Mesenchymal stem cell (in vitro differentiated cells and primary cell): Measurements from ENCODE around the gene GSG1.

Source experiments
- DNase-seq: peaks from one replicate; pipeline ENCODE4 v3.0.0-alpha.2; 2013
- H2AFZ ChIP-seq: one replicate; pipeline ENCODE4 v1.6.1; 2013; ENCODE audit warnings: low read depth, mild to moderate bottlenecking, control low read depth, inconsistent platforms, low read length, moderate library complexity
- H2AK5ac ChIP-seq: 2 replicates; pipeline ENCODE4 v1.6.1; 2013; ENCODE audit warnings: low read length, moderate library complexity, mild to moderate bottlenecking, inconsistent platforms; ENCODE audit not compliant: severe bottlenecking
- H2BK120ac ChIP-seq: one replicate; pipeline ENCODE4 v1.6.1; 2013; ENCODE audit warnings: low read depth, mild to moderate bottlenecking, inconsistent platforms, low read length, moderate library complexity
- H2BK12ac ChIP-seq, 2 experiments: one replicate each; pipeline ENCODE4 v1.6.1; 2013; ENCODE audit warnings: inconsistent platforms in 2 of 2, low read length in 2 of 2, mild to moderate bottlenecking in 2 of 2, moderate library complexity in 2 of 2, control low read depth in 1 of 2
- H2BK15ac ChIP-seq: one replicate; pipeline ENCODE4 v1.6.1; 2013; ENCODE audit warnings: mild to moderate bottlenecking, low read depth, inconsistent platforms; ENCODE audit not compliant: poor library complexity, severe bottlenecking
- H2BK5ac ChIP-seq: 2 replicates; pipeline ENCODE4 v1.6.1; 2013; ENCODE audit warnings: low read depth, mild to moderate bottlenecking, low read length, control low read depth, inconsistent platforms; ENCODE audit not compliant: poor library complexity, severe bottlenecking
- H3K14ac ChIP-seq, 2 experiments: one replicate each; pipeline ENCODE4 v1.6.1; 2013; ENCODE audit warnings: inconsistent platforms in 2 of 2, low read length in 2 of 2, control low read depth in 1 of 2, mild to moderate bottlenecking in 1 of 2, moderate library complexity in 1 of 2
- H3K18ac ChIP-seq, 2 experiments: one replicate each; pipeline ENCODE4 v1.6.1; 2013; ENCODE audit warnings: inconsistent platforms in 2 of 2, low read length in 2 of 2, control low read depth in 1 of 2, low read depth in 1 of 2, mild to moderate bottlenecking in 1 of 2
- H3K23ac ChIP-seq, 2 experiments: one replicate each; pipeline ENCODE4 v1.6.1; 2013; ENCODE audit warnings: inconsistent platforms in 2 of 2, low read length in 2 of 2, mild to moderate bottlenecking in 2 of 2, moderate library complexity in 2 of 2, control low read depth in 1 of 2
- H3K27ac ChIP-seq: 2 replicates; pipeline ENCODE4 v1.5.1; 2013; ENCODE audit warnings: mild to moderate bottlenecking, moderate library complexity, low read length, control low read depth, inconsistent platforms; ENCODE audit not compliant: poor library complexity, severe bottlenecking
- H3K27me3 ChIP-seq, 2 experiments: 2 replicates each; pipeline versions ENCODE4 v1.6.1 to v1.7.0; 2013; ENCODE audit warnings: low read length in 2 of 2, mild to moderate bottlenecking in 2 of 2, moderate library complexity in 2 of 2, control low read depth in 1 of 2, inconsistent platforms in 1 of 2; ENCODE audit not compliant: control insufficient read depth in 1 of 2, insufficient read depth in 1 of 2
- H3K36me3 ChIP-seq, 2 experiments: 2 replicates each; pipeline versions ENCODE4 v1.6.1 to v1.7.0; 2013; ENCODE audit warnings: low read length in 2 of 2, control low read depth in 1 of 2, inconsistent platforms in 1 of 2, low read depth in 1 of 2, mild to moderate bottlenecking in 1 of 2; ENCODE audit not compliant: insufficient read depth in 2 of 2, control insufficient read depth in 1 of 2
- H3K4ac ChIP-seq, 2 experiments: one replicate each; pipeline ENCODE4 v1.6.1; 2013; ENCODE audit warnings: inconsistent platforms in 2 of 2, low read length in 2 of 2, mild to moderate bottlenecking in 2 of 2, moderate library complexity in 2 of 2, control low read depth in 1 of 2, low read depth in 1 of 2
- H3K4me1 ChIP-seq: 2 replicates; pipeline ENCODE4 v1.6.1; 2013; ENCODE audit warnings: low read depth, low read length, control low read depth; ENCODE audit not compliant: control insufficient read depth, insufficient read depth
- H3K4me2 ChIP-seq: 2 replicates; pipeline ENCODE4 v1.6.1; 2013; ENCODE audit warnings: low read length, mild to moderate bottlenecking, inconsistent platforms; ENCODE audit not compliant: poor library complexity, severe bottlenecking
- H3K4me3 ChIP-seq, 2 experiments: 2 replicates each; pipeline versions ENCODE4 v1.5.1 to v1.7.0; 2013; ENCODE audit warnings: low read length in 2 of 2, mild to moderate bottlenecking in 2 of 2, control low read depth in 1 of 2, low read depth in 1 of 2; ENCODE audit not compliant: insufficient read depth in 1 of 2
- H3K79me1 ChIP-seq: replicated peaks from 2 replicates; pipeline ENCODE4 v1.6.1; 2013; ENCODE audit warnings: mild to moderate bottlenecking, control low read depth, low read length, inconsistent platforms; ENCODE audit not compliant: poor library complexity, severe bottlenecking
- H3K9ac ChIP-seq: 2 replicates; pipeline ENCODE4 v1.7.0; 2013; ENCODE audit warnings: mild to moderate bottlenecking, low read length, moderate library complexity
- H3K9me3 ChIP-seq: 2 replicates; pipeline ENCODE4 v1.7.0; 2013; ENCODE audit warnings: mild to moderate bottlenecking, low read length; ENCODE audit not compliant: control insufficient read depth
- H4K8ac ChIP-seq: one replicate; pipeline ENCODE4 v1.6.1; 2013; ENCODE audit warnings: inconsistent platforms, mild to moderate bottlenecking, low read length, moderate library complexity
- H4K91ac ChIP-seq: one replicate; pipeline ENCODE4 v1.6.1; 2013; ENCODE audit warnings: mild to moderate bottlenecking, low read length, inconsistent platforms
- WGBS: methylation state at CpG from one replicate; pipeline ENCODE4 v1.1.7; 2013; ENCODE audit warnings: mixed read lengths; 5-methylcytosine and 5-hydroxymethylcytosine counted together

Gene GSG1

DNA sequence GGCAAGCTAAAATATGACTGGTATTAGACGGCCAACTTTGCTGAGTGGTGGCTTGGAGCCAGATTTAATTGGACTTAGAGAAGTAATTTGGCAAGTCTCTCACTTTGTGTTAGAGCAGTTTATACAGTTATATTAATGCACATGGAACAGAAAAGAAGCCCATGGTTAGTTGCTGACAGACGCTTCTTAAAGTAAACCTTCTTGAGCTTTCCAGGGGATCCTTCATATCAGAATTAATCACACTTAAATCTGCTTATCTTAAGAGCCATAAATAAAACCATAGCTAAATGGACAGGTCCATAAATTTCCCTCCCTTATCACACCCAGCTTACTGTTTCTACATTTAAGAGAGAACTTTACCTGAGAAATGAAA is 9.6 kb downstream of the GSG1 start:
- H3K79me1 ChIP-seq, result no peaks in the 10 kb centered on the region
- H3K4me2 ChIP-seq, result no peak overlapping the region
- 30% methylated on average over 2 of the region's 2 CpGs for WGBS
- peak overlapping the region; percentile 40 to 81 for H3K18ac ChIP-seq
- peak overlapping the region; percentile 60 for H3K9ac ChIP-seq
- no peaks in the 10 kb centered on the region for H3K36me3 ChIP-seq
- DNase-seq, result no peak
- H3K4ac ChIP-seq, result no peak overlapping the region
- H3K23ac ChIP-seq, result no peak overlapping the region
- H2BK12ac ChIP-seq, result no peak overlapping the region
- peak overlapping the region; percentile 95 for H2AK5ac ChIP-seq
- peak overlapping the region; percentile 67 for H3K27ac ChIP-seq
- no peak overlapping the region for H2BK15ac ChIP-seq
- no peak overlapping the region for H4K8ac ChIP-seq
- H3K4me3 ChIP-seq, result peak overlapping the region in 1 of 2 experiments; percentile 49
- no peak overlapping the region for H2BK5ac ChIP-seq
- H3K9me3 ChIP-seq, result no peaks in the 10 kb centered on the region
- H2BK120ac ChIP-seq, result no peak overlapping the region
- H4K91ac ChIP-seq, result no peak overlapping the region
- no peaks in the 10 kb centered on the region for H3K27me3 ChIP-seq
- H2AFZ ChIP-seq, result no peak overlapping the region
- H3K4me1 ChIP-seq, result peaks cover 12% of the 10 kb centered on the region
- H3K14ac ChIP-seq, result no peak overlapping the region

- Histone ChIP-seq H2BK12ac (peak overlapping the region; percentile 9 to 75), H3K4me1 (peaks cover 12% of the 10 kb centered on the region), H3K14ac (peak overlapping the region in 1 of 2 experiments; percentile 93), H3K4me2 (no peak overlapping the region), H2AFZ (peak overlapping the region; percentile 24), H3K9me3 (no peaks in the 10 kb centered on the region), H3K27ac (peak overlapping the region; percentile 67), H4K8ac (no peak overlapping the region), H2BK5ac (peak overlapping the region; percentile 39), H3K4me3 (peak overlapping the region in 1 of 2 experiments; percentile 49), H3K36me3 (no peaks in the 10 kb centered on the region), H4K91ac (peak overlapping the region; percentile 55), H3K18ac (peak overlapping the region; percentile 40 to 81), H2AK5ac (peak overlapping the region; percentile 95), H3K23ac (no peak overlapping the region), H2BK15ac (no peak overlapping the region), H3K27me3 (no peaks in the 10 kb centered on the region), H3K79me1 (no peaks in the 10 kb centered on the region), H2BK120ac (no peak overlapping the region), H3K9ac (peak overlapping the region; percentile 60), H3K4ac (peak overlapping the region; percentile 57 to 69)
- WGBS, result 79% methylated on average over 7 of the region's 7 CpGs
- DNase-seq, result no peak
Measured at GRCh38 chr12:13093191-13093847, 10.1 kb downstream of the GSG1 start.

GRCh38 chr12:13091832-13092231 is 11.6 kb downstream of the GSG1 start:
- H3K4me3 ChIP-seq, result no peak overlapping the region
- peaks cover 12% of the 10 kb centered on the region for H3K4me1 ChIP-seq
- H3K27me3 ChIP-seq, result no peaks in the 10 kb centered on the region
- no peak overlapping the region for H2BK12ac ChIP-seq
- H2AFZ ChIP-seq, result no peak overlapping the region
- no peak overlapping the region for H3K18ac ChIP-seq
- no peak overlapping the region for H3K9ac ChIP-seq
- no peaks in the 10 kb centered on the region for H3K79me1 ChIP-seq
- H3K23ac ChIP-seq, result no peak overlapping the region
- WGBS, result 88% methylated on average over 6 of the region's 6 CpGs
- H4K8ac ChIP-seq, result no peak overlapping the region
- no peak for DNase-seq
- H3K14ac ChIP-seq, result no peak overlapping the region
- H2BK15ac ChIP-seq, result no peak overlapping the region
- no peak overlapping the region for H3K4me2 ChIP-seq
- H4K91ac ChIP-seq, result no peak overlapping the region
- H3K9me3 ChIP-seq, result no peaks in the 10 kb centered on the region
- no peaks in the 10 kb centered on the region for H3K36me3 ChIP-seq
- H3K27ac ChIP-seq, result no peak overlapping the region
- no peak overlapping the region for H2BK120ac ChIP-seq
- peak overlapping the region; percentile 9 for H2AK5ac ChIP-seq
- no peak overlapping the region for H2BK5ac ChIP-seq
- no peak overlapping the region for H3K4ac ChIP-seq

GRCh38 chr12:13090054-13090453 is 13.4 kb downstream of the GSG1 start:
- no peak for DNase-seq
- no peak overlapping the region for H3K23ac ChIP-seq
- H2AFZ ChIP-seq, result no peak overlapping the region
- 100% methylated on average over 3 of the region's 4 CpGs for WGBS
- H3K9ac ChIP-seq, result no peak overlapping the region
- H4K91ac ChIP-seq, result no peak overlapping the region
- H3K4me2 ChIP-seq, result no peak overlapping the region
- H2BK120ac ChIP-seq, result no peak overlapping the region
- no peaks in the 10 kb centered on the region for H3K9me3 ChIP-seq
- peaks cover 9% of the 10 kb centered on the region for H3K4me1 ChIP-seq
- H2BK12ac ChIP-seq, result no peak overlapping the region
- no peak overlapping the region for H4K8ac ChIP-seq
- H3K36me3 ChIP-seq, result peaks cover 0 to 4% of the 10 kb centered on the region in 2 experiments
- no peak overlapping the region for H3K4me3 ChIP-seq
- H3K27ac ChIP-seq, result no peak overlapping the region
- no peaks in the 10 kb centered on the region for H3K27me3 ChIP-seq
- no peak overlapping the region for H2BK5ac ChIP-seq
- no peak overlapping the region for H3K4ac ChIP-seq
- no peak overlapping the region for H3K18ac ChIP-seq
- H2BK15ac ChIP-seq, result no peak overlapping the region
- H3K79me1 ChIP-seq, result no peaks in the 10 kb centered on the region
- H3K14ac ChIP-seq, result no peak overlapping the region
- no peak overlapping the region for H2AK5ac ChIP-seq
